Fibroblast of lung (primary cell): ENCODE results near the gene TMEM221. TPM values are rescaled to one million over a fixed set of nuclear protein-coding genes. Genes with fewer than 3 reads are reported as not detected.

Experiments used
- DNase-seq, 2 donors: peaks; one replicate each; pipeline versions ENCODE4 v3.0.0 to v3.0.0-alpha.2; 2010; ENCODE audit warnings: low read depth in 2 of 2
- H2AFZ ChIP-seq: 2 replicates; pipeline ENCODE4 v1.5.1; 2012; ENCODE audit warnings: low read length, control low read depth, inconsistent platforms
- H3K27ac ChIP-seq: 2 replicates; pipeline ENCODE4 v1.5.1; 2011; ENCODE audit warnings: low read length, control low read depth; ENCODE audit not compliant: insufficient read depth
- H3K27me3 ChIP-seq: 2 replicates; pipeline ENCODE4 v1.5.1; 2011; ENCODE audit warnings: mild to moderate bottlenecking, low read length; ENCODE audit not compliant: control insufficient read depth, insufficient read depth
- H3K36me3 ChIP-seq: 2 replicates; pipeline ENCODE4 v1.5.1; 2011; ENCODE audit warnings: low read length; ENCODE audit not compliant: control insufficient read depth, insufficient read depth
- H3K4me1 ChIP-seq: 2 replicates; pipeline ENCODE4 v1.5.1; 2011; ENCODE audit warnings: low read length; ENCODE audit not compliant: control insufficient read depth, insufficient read depth; ENCODE audit errors: extremely low read depth
- H3K4me2 ChIP-seq: 2 replicates; pipeline ENCODE4 v1.5.1; 2011; ENCODE audit warnings: low read length, control low read depth; ENCODE audit not compliant: insufficient read depth; ENCODE audit errors: extremely low read depth
- H3K4me3 ChIP-seq, 4 experiments: fragments of 200-600 bp in 1 of 4; sonication (generic) in 1 of 4; replicated peaks in 1 of 4; 2 replicates each; pipeline ENCODE4 v1.5.1; 2011 to 2016; ENCODE audit warnings: low read length in 4 of 4, low read depth in 3 of 4, mild to moderate bottlenecking in 3 of 4, control low read depth in 2 of 4, inconsistent platforms in 1 of 4, mixed read lengths in 1 of 4; ENCODE audit not compliant: insufficient read depth in 1 of 4; ENCODE audit errors: control extremely low read depth in 1 of 4
- H3K79me2 ChIP-seq: 2 replicates; pipeline ENCODE4 v1.5.1; 2012; ENCODE audit warnings: mild to moderate bottlenecking, low read length, inconsistent platforms; ENCODE audit not compliant: control insufficient read depth, insufficient read depth
- H3K9ac ChIP-seq: 2 replicates; pipeline ENCODE4 v1.5.1; 2011; ENCODE audit warnings: mild to moderate bottlenecking, low read length, control low read depth; ENCODE audit not compliant: insufficient read depth
- H3K9me3 ChIP-seq: 2 replicates; pipeline ENCODE4 v1.5.1; 2012; ENCODE audit warnings: low read depth, low read length; ENCODE audit not compliant: control insufficient read depth, insufficient read depth
- H4K20me1 ChIP-seq: 2 replicates; pipeline ENCODE4 v1.5.1; 2011; ENCODE audit warnings: low read length; ENCODE audit not compliant: control insufficient read depth, insufficient read depth; ENCODE audit errors: extremely low read depth
- CTCF ChIP-seq, 2 donors: IDR thresholded peaks in 1 of 2; conservative IDR thresholded peaks in 1 of 2; 1 replicate in 1 of 2; 2 replicates in 1 of 2; pipeline ENCODE4 v1.5.1; 2011 to 2012; ENCODE audit warnings: low read length in 2 of 2, control low read depth in 1 of 2, inconsistent platforms in 1 of 2, low read depth in 1 of 2, mild to moderate bottlenecking in 1 of 2
- EZH2 ChIP-seq: IDR thresholded peaks from 2 replicates; pipeline ENCODE4 v1.5.1; 2012; ENCODE audit warnings: low read length, control low read depth, mild to moderate bottlenecking; ENCODE audit errors: missing control alignments
- polyA plus RNA-seq, 2 donors: library from polyadenylated mRNA; depleted of rRNA in 1 of 2; stranded (reverse) in 1 of 2; unstranded in 1 of 2; fragments of >200 nt; gene quantifications; 2 replicates each; pipeline ENCODE4 v1.2.1, GENCODE V29; 2011 to 2012; ENCODE audit warnings: missing spikeins in 1 of 2
- total RNA-seq: library from RNA; depleted of rRNA; stranded (reverse); fragments of >200 nt; gene quantifications from 2 replicates; pipeline ENCODE4 v1.2.1, GENCODE V29; 2014

The TMEM221 gene
- total and polyA plus RNA-seq, 2 donors (not counting 1 experiment from before 2014, with no cell fraction given), result 0.17 TPM; not detected in 1

GRCh38 chr19:17466487-17466850 is 18.0 kb upstream of the TMEM221 start:
- Histone ChIP-seq H3K27ac (no peak overlapping the region), H3K4me3 (no peak overlapping the region), H3K4me1 (peaks cover 5% of the 10 kb centered on the region), H3K27me3 (no peaks in the 10 kb centered on the region), H3K9ac (no peak overlapping the region), H4K20me1 (no peaks in the 10 kb centered on the region), H2AFZ (no peak overlapping the region), H3K4me2 (no peak overlapping the region), H3K36me3 (no peaks in the 10 kb centered on the region), H3K9me3 (no peaks in the 10 kb centered on the region), H3K79me2 (no peaks in the 10 kb centered on the region)
- DNase-seq, result no peak
- TF ChIP-seq EZH2 (no peak), CTCF (conservative IDR thresholded peaks at IDR 0.05 in 1 of 2, IDR thresholded peaks at IDR 0.05 in 1 of 2; ENCODE audit: low read depth in 1 of 2, low read length in 2 of 2) (no peak)

GRCh38 chr19:17460372-17461230 is 12.1 kb upstream of the TMEM221 start, which contains the start of gene NXNL1:
TSS of gene NXNL1 (minus strand) at chr19:17460926. CDS start at chr19:17460869, 57 bp downstream.
- DNase-seq, result no peak
- H3K4me2 ChIP-seq, result no peak within 1 kb of the TSS
- no peak within 1 kb of the TSS for H2AFZ ChIP-seq
- H3K27me3 ChIP-seq, result peaks cover 14% of the 10 kb centered on the region
- no peaks in the 10 kb centered on the region for H4K20me1 ChIP-seq
- H3K9me3 ChIP-seq, result no peaks in the 10 kb centered on the region
- H3K4me3 ChIP-seq, result no peak within 1 kb of the TSS
- H3K36me3 ChIP-seq, result no peaks in the 10 kb centered on the region
- no peaks in the 10 kb centered on the region for H3K79me2 ChIP-seq
- TF ChIP-seq CTCF (conservative IDR thresholded peaks at IDR 0.05 in 1 of 2, IDR thresholded peaks at IDR 0.05 in 1 of 2; ENCODE audit: low read depth in 1 of 2, low read length in 2 of 2) (no peak), EZH2 (no peak)
- no peak within 1 kb of the TSS for H3K27ac ChIP-seq
- H3K4me1 ChIP-seq, result no peaks in the 10 kb centered on the region
- H3K9ac ChIP-seq, result no peak within 1 kb of the TSS

GRCh38 chr19:17458970-17459369 is 10.5 kb upstream of the TMEM221 start:
- H3K27me3 ChIP-seq, result peaks cover 15% of the 10 kb centered on the region
- no peak overlapping the region for H2AFZ ChIP-seq
- no peaks in the 10 kb centered on the region for H3K36me3 ChIP-seq
- no peak overlapping the region for H3K27ac ChIP-seq
- no peak overlapping the region for H3K9ac ChIP-seq
- H3K4me3 ChIP-seq, result no peak overlapping the region
- H4K20me1 ChIP-seq, result no peaks in the 10 kb centered on the region
- H3K4me2 ChIP-seq, result no peak overlapping the region
- no peak for DNase-seq
- no peaks in the 10 kb centered on the region for H3K79me2 ChIP-seq
- H3K4me1 ChIP-seq, result no peaks in the 10 kb centered on the region
- no peaks in the 10 kb centered on the region for H3K9me3 ChIP-seq
- no peak for TF ChIP-seq CTCF (conservative IDR thresholded peaks at IDR 0.05 in 1 of 2, IDR thresholded peaks at IDR 0.05 in 1 of 2; ENCODE audit: low read depth in 1 of 2, low read length in 2 of 2)
- no peak for TF ChIP-seq EZH2
